BJ (cell line): Measurements from ENCODE around the gene CTSC. TPM values are rescaled to one million over a fixed set of nuclear protein-coding genes. Genes with fewer than 3 reads are reported as not detected.

ENCODE experiments used
- CTCF ChIA-PET: fragments of 350-600 bp; formaldehyde crosslinking; extraction: SDS; loops from one replicate; lab custom pipeline; 2021; ENCODE audit warnings: antibody characterized with exemption, inconsistent platforms; lab: Yijun Ruan, JAX
- POLR2A ChIA-PET: fragments of 300-600 bp; sonication (Branson Sonifier 250); formaldehyde crosslinking; extraction: SDS; loops from one replicate; lab custom pipeline; 2021; ENCODE audit warnings: antibody characterized with exemption; lab: Charles Lee
- DNase-seq: peaks from one replicate; pipeline ENCODE4 v3.0.0-alpha.2; 2011; ENCODE audit warnings: low read depth
- H3K27me3 ChIP-seq: 2 replicates; pipeline ENCODE4 v1.6.0; 2011; ENCODE audit warnings: low read length; ENCODE audit not compliant: control insufficient read depth, insufficient read depth
- H3K36me3 ChIP-seq: 2 replicates; pipeline ENCODE4 v1.5.1; 2011; ENCODE audit warnings: low read length; ENCODE audit not compliant: control insufficient read depth, insufficient read depth
- H3K4me3 ChIP-seq: 2 replicates; pipeline ENCODE4 v1.5.1; 2011; ENCODE audit warnings: low read depth, mild to moderate bottlenecking, control low read depth, low read length
- CTCF ChIP-seq: IDR thresholded peaks from 2 replicates; pipeline ENCODE4 v1.5.1; 2011; ENCODE audit warnings: low read depth, mild to moderate bottlenecking, control low read depth, inconsistent platforms, low read length, moderate library complexity; ENCODE audit not compliant: insufficient read depth
- polyA plus RNA-seq: library from polyadenylated mRNA; depleted of rRNA; stranded (reverse); fragments of >200 nt; gene quantifications from 2 replicates; pipeline ENCODE4 v1.2.3, GENCODE V29; 2011

CTSC gene
- polyA plus RNA-seq, 1 experiment: 175 TPM

- H3K4me3 ChIP-seq: no peak overlapping the region
- peaks cover under 1% of the 10 kb centered on the region; the same call in 1 of the 2 replicates for H3K36me3 ChIP-seq
- DNase-seq: no peak
- ChIA-PET CTCF (interaction anchor here (0.9 kb wide), 1 partner anchor 10 kb away, joined by 3 read pairs; no protein-coding TSS in a partner anchor), POLR2A (no interaction called here)
- no peak for TF ChIP-seq CTCF
- H3K27me3 ChIP-seq: no peaks in the 10 kb centered on the region
These were observed 36.5 kb downstream of the CTSC start for GRCh38 chr11:88300888-88301487.

- CTCF ChIA-PET: no interaction called here
- DNase-seq: no peak
- POLR2A ChIA-PET: no interaction called here
- H3K27me3 ChIP-seq: no peaks in the 10 kb centered on the region
- no peak for TF ChIP-seq CTCF
- no peak overlapping the region for H3K4me3 ChIP-seq
- peaks cover 3% of the 10 kb centered on the region; the same call in 1 of the 2 replicates for H3K36me3 ChIP-seq
These were observed 39.7 kb downstream of the CTSC start for GRCh38 chr11:88297863-88298262.

- CTCF ChIA-PET: interaction anchor here (1.0 kb wide), 1 partner anchor 13 kb away, joined by 5 read pairs; no protein-coding TSS in a partner anchor
- Histone ChIP-seq H3K36me3 (peaks cover 3% of the 10 kb centered on the region; the same call in 1 of the 2 replicates), H3K4me3 (no peak overlapping the region), H3K27me3 (no peaks in the 10 kb centered on the region)
- POLR2A ChIA-PET: no interaction called here
- no peak for DNase-seq
- TF ChIP-seq CTCF: no peak
These were observed 40.1 kb downstream of the CTSC start for GRCh38 chr11:88297421-88297820.

- POLR2A ChIA-PET: no interaction called here
These were observed 42.5 kb downstream of the CTSC start for GRCh38 chr11:88295028-88295427.

More at GRCh38 chr11:88295028-88295427, 42.5 kb downstream of the CTSC start:
- H3K36me3 ChIP-seq: peaks cover 3% of the 10 kb centered on the region; the same call in 1 of the 2 replicates
- no peak for DNase-seq
- CTCF ChIA-PET: interaction anchor here (0.7 to 1.1 kb wide), 2 partner anchors 10 to 53 kb away, joined by 4 to 5 read pairs; no protein-coding TSS in a partner anchor
- no peak for TF ChIP-seq CTCF
- H3K27me3 ChIP-seq: no peaks in the 10 kb centered on the region
- H3K4me3 ChIP-seq: no peak overlapping the region
